ENCODE results near the gene ADARB1. TPM values are rescaled to one million over a fixed set of nuclear protein-coding genes. Genes with fewer than 3 reads are reported as not detected.

ADARB1 gene
- total RNA-seq, 1 donor from 2014 or later, result 15.1 TPM

GRCh38 chr21:45034556-45035476 lies 39.6 kb upstream of the ADARB1 start:
- DNase-seq (ENCODE audit: missing footprints) (no peak), ATAC-seq (peak; percentile 17)

GRCh38 chr21:45035477-45035848 lies 38.9 kb upstream of the ADARB1 start:
- ATAC-seq (no peak), DNase-seq (ENCODE audit: missing footprints) (no peak)
- intact Hi-C loops (cut with DNase I), result no loop called here

More at GRCh38 chr21:45034556-45035476, 39.6 kb upstream of the ADARB1 start:
- intact Hi-C loops (cut with DNase I), result loop anchor here (5.0 kb wide), 1 partner anchor 83 kb away; no protein-coding TSS in a partner anchor

- ATAC-seq (no peak), DNase-seq (ENCODE audit: missing footprints) (no peak)
- intact Hi-C loops (cut with DNase I), result no loop called here
Observed at GRCh38 chr21:45036630-45037029, 37.8 kb upstream of the ADARB1 start.

DNA sequence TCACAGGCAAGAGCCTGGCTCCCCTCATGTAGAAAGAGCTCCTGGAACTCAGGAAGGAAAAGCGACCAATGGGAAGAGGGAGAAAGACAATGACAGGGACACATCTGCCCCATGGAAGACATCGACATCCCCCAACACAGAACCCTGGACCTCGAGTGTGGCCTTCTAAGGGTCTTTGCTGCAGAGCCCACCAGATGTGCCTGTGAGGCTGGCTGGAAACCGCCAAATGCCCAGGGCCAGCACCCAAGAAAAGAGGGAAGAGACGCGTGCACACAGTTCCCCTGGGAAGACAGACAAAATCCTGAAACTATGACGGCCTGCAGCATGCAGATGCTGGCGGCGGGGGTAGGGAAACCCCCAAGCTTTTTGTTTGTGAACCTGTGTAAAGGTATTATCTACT lies 36.4 kb upstream of the ADARB1 start:
- ATAC-seq (no peak), DNase-seq (ENCODE audit: missing footprints) (no peak)
- intact Hi-C loops (cut with DNase I), result no loop called here

GRCh38 chr21:45039317-45040156 lies 34.8 kb upstream of the ADARB1 start:
- DNase-seq (ENCODE audit: missing footprints) (no peak), ATAC-seq (no peak)
- intact Hi-C loops (cut with DNase I), result no loop called here

GRCh38 chr21:45040157-45040711 lies 34.1 kb upstream of the ADARB1 start:
- ATAC-seq (no peak), DNase-seq (ENCODE audit: missing footprints) (no peak)
- intact Hi-C loops (cut with DNase I), result no loop called here

DNA sequence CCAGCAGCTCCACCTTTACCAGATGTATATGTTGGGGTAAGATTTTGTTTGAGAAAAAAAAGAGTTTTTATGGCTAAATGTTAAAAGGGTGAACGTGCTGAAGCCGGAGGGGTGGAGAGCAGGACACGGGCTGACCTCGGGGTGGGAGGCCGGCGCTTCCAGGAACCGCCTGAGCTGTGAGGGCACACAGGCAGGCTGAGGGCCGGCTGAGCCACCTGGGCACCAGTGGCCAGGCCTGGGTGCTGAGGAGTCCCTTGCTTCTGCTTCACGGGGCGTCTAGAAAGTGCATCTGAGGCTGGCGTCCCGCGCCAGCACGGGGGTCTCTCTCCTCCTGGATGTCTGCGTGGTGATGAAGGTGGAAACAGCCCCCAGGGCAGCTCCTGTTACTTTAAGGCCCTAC lies 33.6 kb upstream of the ADARB1 start:
- DNase-seq (ENCODE audit: missing footprints), result no peak
- ATAC-seq, result no peak

GRCh38 chr21:45041351-45041805 lies 33.0 kb upstream of the ADARB1 start:
- intact Hi-C loops (cut with DNase I), result no loop called here
- DNase-seq (ENCODE audit: missing footprints) (peak; percentile 88), ATAC-seq (peak; percentile 95)

More for the DNA sequence above, 33.6 kb upstream of the ADARB1 start:
- intact Hi-C loops (cut with DNase I), result no loop called here

- no peak for ATAC-seq
- no peak for DNase-seq (ENCODE audit: missing footprints)
- intact Hi-C loops (cut with DNase I), result no loop called here
Observed at GRCh38 chr21:45041984-45042663, 32.3 kb upstream of the ADARB1 start.

DNA sequence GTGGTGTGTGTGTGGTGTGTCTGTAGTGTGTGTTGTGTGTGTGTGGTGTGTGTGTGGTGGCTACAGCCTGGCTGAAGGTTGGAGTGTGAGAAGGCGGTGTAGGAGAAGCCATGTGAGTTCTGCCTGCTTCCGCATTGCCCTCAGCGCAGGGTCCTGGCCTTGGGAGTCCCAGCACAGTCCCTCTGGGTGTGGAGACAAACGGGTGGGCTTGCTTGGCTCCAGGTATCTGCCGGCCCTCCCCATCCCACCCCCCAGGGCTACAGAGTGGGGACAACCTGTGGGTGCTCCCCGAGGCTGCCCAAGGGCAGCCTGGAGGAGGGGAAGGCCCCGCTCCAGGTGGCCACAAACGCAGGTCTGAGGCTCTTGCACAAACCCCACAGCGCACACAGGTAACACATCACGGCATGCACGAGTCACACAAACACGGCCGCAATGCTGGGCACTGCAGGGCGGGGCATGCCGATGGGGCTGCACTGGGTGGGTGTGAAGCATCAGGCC lies 31.7 kb upstream of the ADARB1 start:
- no peak for ATAC-seq
- intact Hi-C loops (cut with DNase I), result no loop called here
- no peak for DNase-seq (ENCODE audit: missing footprints)

DNA sequence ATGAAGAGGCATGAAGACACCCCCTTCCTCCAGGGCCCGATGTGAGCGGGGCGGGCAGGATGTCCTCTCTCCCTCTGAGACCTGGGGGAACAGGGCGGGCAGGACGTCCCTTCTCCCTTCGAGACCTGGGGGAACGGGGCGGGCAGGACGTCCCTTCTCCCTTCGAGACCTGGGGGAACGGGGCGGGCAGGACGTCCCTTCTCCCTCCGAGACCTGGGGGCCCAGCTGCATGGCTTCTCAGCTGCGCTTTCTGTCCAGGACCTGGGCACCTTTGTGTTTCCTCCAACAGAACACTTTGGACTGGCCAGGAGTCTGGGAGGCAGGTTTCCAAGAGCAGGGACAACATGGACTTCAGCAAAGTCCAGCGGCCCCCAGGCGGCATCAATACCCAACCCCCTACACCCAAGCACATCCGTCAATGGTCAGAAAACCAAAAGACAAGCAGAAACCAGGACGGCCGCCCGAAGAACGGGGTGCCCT lies 30.8 kb upstream of the ADARB1 start:
- intact Hi-C loops (cut with DNase I), result no loop called here
- DNase-seq (ENCODE audit: missing footprints) (no peak), ATAC-seq (no peak)

DNA sequence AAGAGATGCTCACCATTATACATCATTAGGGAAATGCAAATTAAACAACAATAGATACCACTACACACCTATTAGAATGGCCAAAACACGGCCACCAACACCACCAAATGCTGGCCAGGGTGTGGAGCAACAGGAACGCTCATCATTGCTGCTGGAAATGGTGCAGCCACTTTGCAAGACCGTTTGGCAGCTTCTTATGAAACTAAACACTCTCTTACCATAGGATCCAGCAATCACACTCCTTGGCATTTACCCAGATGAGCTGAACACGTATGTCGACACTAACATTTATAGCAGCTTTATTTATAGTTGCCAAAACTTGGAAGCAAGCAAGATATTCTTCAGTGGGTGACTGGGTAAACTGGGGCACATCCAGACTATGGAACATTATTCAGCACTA lies 28.9 kb upstream of the ADARB1 start:
- intact Hi-C loops (cut with DNase I), result no loop called here
- ATAC-seq (no peak), DNase-seq (ENCODE audit: missing footprints) (no peak)

DNA sequence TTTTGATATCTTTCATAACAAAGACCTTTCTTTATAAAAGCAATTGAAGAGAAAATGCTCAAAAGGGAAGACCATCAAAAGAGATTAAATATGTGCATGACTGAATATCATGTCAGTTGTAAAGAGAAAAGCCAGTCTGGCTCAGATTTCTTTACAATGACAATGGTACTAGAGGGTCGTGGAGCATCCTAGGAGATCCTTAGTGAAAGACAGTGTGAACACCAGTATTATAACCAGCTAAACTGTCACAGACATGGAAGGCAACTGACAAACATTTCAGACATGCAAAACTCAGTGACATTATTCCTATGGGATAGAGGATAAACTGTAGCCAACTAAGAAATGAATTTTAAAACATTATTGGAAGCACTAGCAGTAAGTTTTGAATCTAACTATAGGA lies 27.1 kb upstream of the ADARB1 start:
- intact Hi-C loops (cut with DNase I), result no loop called here
- no peak for ATAC-seq

DNA sequence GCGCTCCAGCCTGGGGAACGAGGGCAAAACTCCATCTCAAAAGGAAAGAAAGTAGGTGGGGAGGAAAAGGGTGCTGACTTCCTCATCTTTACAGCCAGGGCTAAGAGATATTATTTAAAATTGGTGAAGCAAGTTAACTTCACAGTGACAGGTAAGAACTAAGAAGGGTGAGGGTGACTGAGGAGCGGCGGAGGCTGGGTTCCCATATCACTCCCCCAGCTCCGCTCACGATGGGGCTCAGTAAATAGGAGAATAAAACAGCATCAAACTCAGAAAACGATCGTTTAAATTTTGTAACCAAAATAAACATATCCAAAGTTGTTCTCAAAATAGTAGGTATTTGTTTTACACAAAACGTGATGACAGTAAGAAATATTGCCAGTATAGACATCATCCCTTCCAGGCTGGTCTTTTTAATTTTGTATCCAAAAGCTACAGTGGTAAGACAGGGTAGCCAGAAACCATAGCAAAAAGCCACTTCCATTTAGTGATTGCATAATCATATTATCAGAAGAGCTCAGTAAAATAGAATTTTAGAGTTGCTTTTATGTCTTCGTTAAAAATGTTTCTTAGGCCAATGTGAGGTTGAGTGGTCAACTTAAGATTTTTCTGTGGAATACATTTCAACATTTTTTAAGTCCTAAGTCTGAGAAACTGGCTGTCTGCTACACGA lies 26.2 kb upstream of the ADARB1 start:
- intact Hi-C loops (cut with DNase I), result no loop called here

More for the DNA sequence above, 27.1 kb upstream of the ADARB1 start:
- no peak for DNase-seq (ENCODE audit: missing footprints)

GRCh38 chr21:45048968-45049367 lies 25.4 kb upstream of the ADARB1 start:
- intact Hi-C loops (cut with DNase I), result no loop called here
- ATAC-seq, result no peak
- DNase-seq (ENCODE audit: missing footprints), result no peak

More for the DNA sequence above, 26.2 kb upstream of the ADARB1 start:
- ATAC-seq (no peak), DNase-seq (ENCODE audit: missing footprints) (no peak)

- DNase-seq (ENCODE audit: missing footprints) (no peak), ATAC-seq (no peak)
- intact Hi-C loops (cut with DNase I), result no loop called here
Observed at GRCh38 chr21:45049714-45050344, 24.6 kb upstream of the ADARB1 start.

- ATAC-seq, result no peak
- no peak for DNase-seq (ENCODE audit: missing footprints)
- intact Hi-C loops (cut with DNase I), result no loop called here
Observed at GRCh38 chr21:45050345-45050796, 24.0 kb upstream of the ADARB1 start.
